ENCODE results near the gene CFAP20DC. TPM values are rescaled to one million over a fixed set of nuclear protein-coding genes. Genes with fewer than 3 reads are reported as not detected.

CFAP20DC gene
- total RNA-seq, 1 experiment from 2014 or later = 4.5 TPM

- H2AFZ ChIP-seq (ENCODE audit: low read length) = no peak overlapping the region
- no peak overlapping the region for H4K91ac ChIP-seq (ENCODE audit: insufficient read length, low read depth, low read length)
- no peaks in the 10 kb centered on the region for H3K79me1 ChIP-seq (ENCODE audit: insufficient read depth, low read depth, low read length, poor library complexity, severe bottlenecking)
- H3K27me3 ChIP-seq (ENCODE audit: insufficient read depth, low read length) = no peaks in the 10 kb centered on the region
- no peaks in the 10 kb centered on the region for H3K23me2 ChIP-seq (ENCODE audit: insufficient read length, low read depth, low read length, poor library complexity, severe bottlenecking)
- Mint-ChIP-seq H3K27me3 (ENCODE audit: low read depth) (no peaks in the 10 kb centered on the region), H3K9me3 (no peaks in the 10 kb centered on the region), H3K27ac (no peak overlapping the region), H3K36me3 (ENCODE audit: insufficient read depth in 1 of 3, low read depth in 3 of 3) (peaks cover 0 to 9% (median 0%) of the 10 kb centered on the region in 3 experiments; a peak in 2 of 7 replicates), H3K4me1 (0 out of 4 replicates have a peak, but pooled peaks cover 0 to 2% of the 10 kb centered on the region in 2 experiments), H3K4me3 (no peak overlapping the region)
- no peak overlapping the region for H2AK5ac ChIP-seq (ENCODE audit: insufficient read length, low read length)
- H3K23ac ChIP-seq (ENCODE audit: insufficient read length, low read depth, low read length) = no peak overlapping the region
- no peak overlapping the region for H3K27ac ChIP-seq (ENCODE audit: insufficient read length, low read depth, low read length)
- no peak overlapping the region for H3K4ac ChIP-seq (ENCODE audit: low read depth, low read length)
- no peak overlapping the region for H3K18ac ChIP-seq (ENCODE audit: insufficient read length, low read depth, low read length)
- no peak overlapping the region for H2BK5ac ChIP-seq (ENCODE audit: insufficient read length, low read length)
- H3K9ac ChIP-seq (ENCODE audit: extremely low read depth, insufficient read length, low read length) = no peak overlapping the region
- no peak overlapping the region for H3K56ac ChIP-seq (ENCODE audit: insufficient read length, low read depth, low read length)
- H2BK15ac ChIP-seq (ENCODE audit: low read depth, low read length) = no peak overlapping the region
- H2BK120ac ChIP-seq (ENCODE audit: low read depth, low read length, poor library complexity, severe bottlenecking) = no peak overlapping the region
- no peak for TF ChIP-seq CTCF (conservative IDR thresholded peaks at IDR 0.05)
- H2BK20ac ChIP-seq (ENCODE audit: low read depth, low read length, poor library complexity, severe bottlenecking) = no peak overlapping the region
- H4K5ac ChIP-seq (ENCODE audit: insufficient read length, low read depth, low read length) = no peak overlapping the region
- no peak overlapping the region for H3K4me2 ChIP-seq (ENCODE audit: insufficient read depth, insufficient read length, low read length)
- no peak for DNase-seq
- H3T11ph ChIP-seq (ENCODE audit: low read length) = no peak overlapping the region
- no peak overlapping the region for H4K8ac ChIP-seq (replicated peaks; ENCODE audit: insufficient read length, low read depth, low read length)
- no CpG with 5 or more reads among the region's 2 CpGs for WGBS (ENCODE audit: extremely low coverage, insufficient read length, low lambda C conversion rate)
- no peaks in the 10 kb centered on the region for H3K79me2 ChIP-seq (ENCODE audit: insufficient read depth, low read length)
- no peaks in the 10 kb centered on the region for H3K4me1 ChIP-seq (ENCODE audit: insufficient read depth, low read length)
- H3K9me3 ChIP-seq (ENCODE audit: control insufficient read depth, low read depth, low read length) = no peaks in the 10 kb centered on the region
- H3K14ac ChIP-seq (ENCODE audit: insufficient read depth, low read length) = no peak overlapping the region
- H4K20me1 ChIP-seq (ENCODE audit: control insufficient read depth, insufficient read depth, insufficient read length) = no peaks in the 10 kb centered on the region
- no peak overlapping the region for H2BK12ac ChIP-seq (ENCODE audit: insufficient read length, low read depth, low read length)
Observed at GRCh38 chr3:58800032-58800431, 249.8 kb downstream of the CFAP20DC start.
